Fibroblast of the aortic adventitia (primary cell): Measurements from ENCODE around the gene NXPH1. TPM values are rescaled to one million over a fixed set of nuclear protein-coding genes. Genes with fewer than 3 reads are reported as not detected.

Experiments
- DNase-seq: peaks from one replicate; pipeline ENCODE4 v3.0.0-alpha.2; 2010; ENCODE audit warnings: low read depth
- H3K4me3 ChIP-seq: 2 replicates; pipeline ENCODE4 v1.5.1; 2011; ENCODE audit warnings: low read depth, mild to moderate bottlenecking, control low read depth, low read length, moderate library complexity
- CTCF ChIP-seq: IDR thresholded peaks from 2 replicates; pipeline ENCODE4 v1.5.1; 2011; ENCODE audit warnings: mild to moderate bottlenecking, low read length, control low read depth, inconsistent platforms; ENCODE audit not compliant: insufficient read depth
- total RNA-seq: library from RNA; depleted of rRNA; stranded (reverse); fragments of >200 nt; gene quantifications from 2 replicates; pipeline ENCODE4 v1.2.3, GENCODE V29; 2012; ENCODE audit warnings: low replicate concordance

Gene NXPH1
- total RNA-seq, 1 donor, result not detected

GRCh38 chr7:8462309-8462708, 28.9 kb downstream of the NXPH1 start:
- no peak for TF ChIP-seq CTCF
- H3K4me3 ChIP-seq, result no peak overlapping the region
- DNase-seq, result no peak

GRCh38 chr7:8465338-8465737, 31.9 kb downstream of the NXPH1 start:
- DNase-seq, result no peak
- TF ChIP-seq CTCF, result no peak
- no peak overlapping the region for H3K4me3 ChIP-seq

DNA sequence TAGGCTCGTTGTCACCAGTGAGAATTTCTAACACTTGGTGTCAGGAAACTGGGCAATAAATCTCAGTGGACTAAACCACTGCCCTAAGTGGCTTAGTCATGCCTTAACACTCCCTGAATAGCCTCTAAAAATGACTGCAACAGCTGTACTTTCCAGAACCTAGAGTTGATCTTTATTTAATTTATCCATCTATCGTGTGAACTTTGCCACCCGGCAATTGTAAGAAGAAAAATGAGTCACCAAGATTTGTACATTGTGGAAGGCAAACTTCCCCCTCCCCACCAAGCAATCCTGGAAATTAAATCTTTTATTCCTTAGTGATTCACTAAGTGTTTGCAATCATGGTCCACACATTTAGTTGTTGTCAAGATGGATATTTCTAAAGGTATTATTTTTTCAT, 47.1 kb downstream of the NXPH1 start:
- no peak overlapping the region for H3K4me3 ChIP-seq
- DNase-seq, result no peak
- TF ChIP-seq CTCF, result no peak

GRCh38 chr7:8481096-8481495, 47.7 kb downstream of the NXPH1 start:
- TF ChIP-seq CTCF, result no peak
- no peak for DNase-seq
- H3K4me3 ChIP-seq, result no peak overlapping the region

GRCh38 chr7:8481752-8482446, 48.5 kb downstream of the NXPH1 start:
- DNase-seq, result no peak
- TF ChIP-seq CTCF, result no peak
- H3K4me3 ChIP-seq, result no peak overlapping the region

- no peak for TF ChIP-seq CTCF
- no peak overlapping the region for H3K4me3 ChIP-seq
- no peak for DNase-seq
Measured at GRCh38 chr7:8490391-8491045, 57.1 kb downstream of the NXPH1 start.
